ENCODE results near the gene USP6NL.
"Not testable (repeated sequence)": the region's sequence is repeated elsewhere in the genome, so short reads cannot be mapped to it uniquely, and the experiment has no call there.

Gene USP6NL

GRCh38 chr10:11440250-11441150, 170.9 kb downstream of the USP6NL start:
- peak; percentile 14 for DNase-seq

- no peak for DNase-seq
Measured at GRCh38 chr10:11439523-11440053, 171.9 kb downstream of the USP6NL start.

GRCh38 chr10:11437391-11438142, 173.9 kb downstream of the USP6NL start:
- no peak for DNase-seq

GRCh38 chr10:11436445-11436844, 175.0 kb downstream of the USP6NL start:
- DNase-seq = not testable (repeated sequence)

GRCh38 chr10:11435581-11435981, 175.9 kb downstream of the USP6NL start:
- DNase-seq = no peak

GRCh38 chr10:11434324-11434723, 177.1 kb downstream of the USP6NL start:
- no peak for DNase-seq

- no peak for DNase-seq
Measured at GRCh38 chr10:11433657-11434056, 177.8 kb downstream of the USP6NL start.

GRCh38 chr10:11431216-11431555, 180.3 kb downstream of the USP6NL start:
- DNase-seq = no peak

GRCh38 chr10:11430421-11431215, 180.8 kb downstream of the USP6NL start:
- DNase-seq = no peak

- no peak for DNase-seq
Measured at GRCh38 chr10:11429439-11430052, 181.9 kb downstream of the USP6NL start.

- DNase-seq = no peak
Measured at GRCh38 chr10:11425676-11426075, 185.8 kb downstream of the USP6NL start.

GRCh38 chr10:11425296-11425610, 186.2 kb downstream of the USP6NL start:
- DNase-seq = no peak

GRCh38 chr10:11424456-11425295, 186.8 kb downstream of the USP6NL start:
- DNase-seq = peak; percentile 32

GRCh38 chr10:11416974-11417373, 194.5 kb downstream of the USP6NL start:
- DNase-seq = no peak

- DNase-seq = no peak
Measured at GRCh38 chr10:11415095-11415494, 196.4 kb downstream of the USP6NL start.

GRCh38 chr10:11414314-11415038, 197.0 kb downstream of the USP6NL start:
- no peak for DNase-seq

GRCh38 chr10:11411926-11412545, 199.4 kb downstream of the USP6NL start:
- no peak for DNase-seq

GRCh38 chr10:11409357-11409756, 202.1 kb downstream of the USP6NL start:
- DNase-seq = no peak

- no peak for DNase-seq
Measured at GRCh38 chr10:11407939-11408338, 203.5 kb downstream of the USP6NL start.

- DNase-seq = no peak
Measured at GRCh38 chr10:11406746-11407145, 204.7 kb downstream of the USP6NL start.

- DNase-seq = peak; percentile 57
Measured at GRCh38 chr10:11404901-11405300, 206.5 kb downstream of the USP6NL start.

All from NCI-H1436 (cell line).